Raji (cell line): ENCODE data around the gene RELN.

Experiments used
- POLR2A ChIP-seq: IDR thresholded peaks from 2 replicates; pipeline ENCODE4 v1.6.1; 2011; ENCODE audit warnings: low read depth, low read length, control low read depth; ENCODE audit not compliant: insufficient read depth

Gene RELN

DNA sequence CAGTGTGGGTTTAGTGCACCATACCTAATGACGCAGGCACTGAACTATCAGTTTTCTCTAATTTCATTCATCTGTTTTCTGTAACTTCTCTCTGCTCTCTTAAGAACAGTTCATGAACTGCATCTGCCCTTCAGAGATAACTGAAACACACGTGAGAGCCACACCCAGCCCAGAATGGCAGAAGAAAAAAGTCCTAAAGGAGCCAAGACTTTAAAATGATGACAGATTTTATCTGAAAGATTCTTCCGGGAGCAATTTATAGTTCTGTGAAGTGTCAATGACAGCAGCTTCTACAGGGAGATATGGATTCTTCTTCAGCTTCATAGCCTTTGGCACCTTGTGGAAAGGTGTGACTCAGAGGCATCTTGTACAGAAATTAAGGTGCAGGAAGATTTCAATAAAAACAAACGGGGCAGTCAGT lies 332.0 kb downstream of the RELN start:
- no peak for TF ChIP-seq POLR2A

- no peak for TF ChIP-seq POLR2A
These were observed 333.2 kb downstream of the RELN start for GRCh38 chr7:103656221-103656620.

DNA sequence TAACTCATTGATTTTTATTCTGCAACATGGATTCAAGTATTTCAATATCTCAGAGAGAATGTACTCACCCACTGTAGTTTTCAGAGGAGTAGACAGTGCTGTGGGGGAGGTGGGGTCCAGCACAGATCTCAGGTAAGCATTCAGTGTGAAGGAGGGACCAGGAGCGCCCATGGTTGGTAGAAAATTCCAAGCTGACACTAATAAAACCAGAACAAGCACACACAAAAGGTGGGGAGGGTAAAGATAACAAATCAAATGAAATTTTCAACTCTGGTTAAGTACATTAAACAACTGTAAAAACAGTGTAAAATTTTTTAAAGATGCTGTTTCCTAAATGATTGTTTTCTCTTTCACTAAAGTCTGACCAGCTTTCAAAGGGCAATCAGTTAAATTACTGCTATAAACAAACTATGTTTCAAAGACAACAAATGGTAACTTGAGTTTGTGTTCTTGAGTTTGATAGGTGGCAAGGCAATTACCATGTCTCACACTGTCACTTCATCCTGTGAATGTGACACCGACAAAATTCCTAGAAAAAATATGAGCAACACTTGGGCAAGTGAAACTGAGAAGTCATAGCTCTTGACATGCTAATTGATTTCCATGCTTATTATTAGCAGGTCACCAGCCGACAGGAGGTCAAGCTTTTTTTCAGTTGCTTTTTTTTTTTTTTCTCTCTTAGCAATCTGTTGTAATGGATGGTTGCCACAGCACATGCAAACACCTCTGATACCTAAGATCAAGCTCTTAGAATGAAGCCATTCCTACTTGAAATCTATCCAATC lies 337.7 kb downstream of the RELN start:
- TF ChIP-seq POLR2A, result no peak

- TF ChIP-seq POLR2A, result no peak
These were observed 340.4 kb downstream of the RELN start for GRCh38 chr7:103649052-103649451.

DNA sequence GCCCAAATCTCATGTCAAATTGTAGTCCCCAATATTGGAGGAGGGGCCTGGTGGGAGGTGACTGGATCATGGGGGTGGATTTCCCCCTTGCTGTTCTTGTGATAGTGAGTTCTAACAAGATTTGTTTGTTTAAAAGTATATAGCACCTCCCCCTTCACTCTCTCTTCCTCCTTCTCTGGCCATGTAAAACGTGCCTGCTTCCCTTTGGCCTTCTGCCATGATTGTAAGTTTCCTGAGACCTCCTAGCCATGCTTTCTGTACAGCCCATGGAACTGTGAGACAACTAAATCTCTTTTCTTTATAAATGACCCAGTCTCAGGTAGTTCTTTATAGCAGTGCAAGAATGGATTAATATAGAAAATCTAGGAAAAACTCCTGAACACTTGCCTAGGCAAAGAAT lies 341.3 kb downstream of the RELN start:
- TF ChIP-seq POLR2A, result no peak

GRCh38 chr7:103644319-103644718 lies 345.1 kb downstream of the RELN start:
- no peak for TF ChIP-seq POLR2A

GRCh38 chr7:103640031-103640779 lies 349.3 kb downstream of the RELN start:
- no peak for TF ChIP-seq POLR2A

GRCh38 chr7:103637726-103638125 lies 351.7 kb downstream of the RELN start:
- no peak for TF ChIP-seq POLR2A

DNA sequence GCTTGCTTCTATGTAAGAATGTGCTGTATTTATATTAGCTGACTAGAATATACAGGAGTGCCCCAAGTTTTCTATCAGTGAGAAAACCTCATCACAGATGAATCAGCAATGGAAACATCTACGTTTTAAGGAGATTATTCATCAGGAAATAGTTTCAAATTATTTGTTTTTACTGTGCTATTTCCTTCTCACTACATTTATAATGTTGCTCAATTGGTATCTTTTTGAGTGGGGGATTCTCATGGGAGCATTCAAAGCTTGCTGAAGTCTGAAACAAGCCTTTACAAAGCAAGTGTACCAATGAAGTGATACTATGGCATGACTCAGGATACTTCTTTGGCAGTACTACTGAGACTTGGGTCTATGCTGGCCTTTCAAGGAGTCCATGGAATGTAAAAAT lies 352.4 kb downstream of the RELN start:
- TF ChIP-seq POLR2A, result no peak

- TF ChIP-seq POLR2A, result no peak
These were observed 353.3 kb downstream of the RELN start for GRCh38 chr7:103636153-103636552.

- no peak for TF ChIP-seq POLR2A
These were observed 356.5 kb downstream of the RELN start for GRCh38 chr7:103632972-103633371.

- TF ChIP-seq POLR2A, result no peak
These were observed 357.3 kb downstream of the RELN start for GRCh38 chr7:103632005-103632639.

- no peak for TF ChIP-seq POLR2A
These were observed 359.1 kb downstream of the RELN start for GRCh38 chr7:103630318-103630717.

- TF ChIP-seq POLR2A, result no peak
These were observed 360.7 kb downstream of the RELN start for GRCh38 chr7:103628742-103629141.

DNA sequence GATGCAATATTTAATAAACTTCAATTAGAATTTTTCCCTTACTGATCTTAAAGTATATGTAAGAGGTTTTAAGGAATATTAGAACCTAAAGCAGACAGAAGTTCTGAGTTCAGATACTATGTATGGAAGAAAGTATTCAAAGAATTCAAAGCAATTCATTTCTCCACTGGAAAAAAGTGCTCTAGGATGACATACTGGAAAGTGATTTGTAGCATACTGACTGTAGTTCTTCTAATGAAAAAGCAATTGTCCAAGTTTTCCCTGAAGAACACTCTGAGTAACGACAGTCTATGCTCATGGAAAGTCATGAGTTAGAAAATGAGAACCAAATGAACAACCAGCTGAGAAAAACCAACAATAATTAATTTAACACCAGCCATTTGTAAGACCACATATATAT lies 362.7 kb downstream of the RELN start:
- no peak for TF ChIP-seq POLR2A

GRCh38 chr7:103622274-103622673 lies 367.2 kb downstream of the RELN start:
- no peak for TF ChIP-seq POLR2A
